Erythroblast (primary cell): ENCODE measurements around the gene NR1H4.
"Not testable (repeated sequence)": the region's sequence is repeated elsewhere in the genome, so short reads cannot be mapped to it uniquely, and the experiment has no call there.

ENCODE experiments used
- GATA1 ChIP-seq: IDR thresholded peaks from 2 replicates; pipeline ENCODE4 v1.6.1; 2011; ENCODE audit warnings: low read depth, mild to moderate bottlenecking, control low read depth, low read length, moderate library complexity
- POLR2A ChIP-seq: IDR thresholded peaks from 2 replicates; pipeline ENCODE4 v1.6.1; 2011; ENCODE audit warnings: mild to moderate bottlenecking, low read length

DNA sequence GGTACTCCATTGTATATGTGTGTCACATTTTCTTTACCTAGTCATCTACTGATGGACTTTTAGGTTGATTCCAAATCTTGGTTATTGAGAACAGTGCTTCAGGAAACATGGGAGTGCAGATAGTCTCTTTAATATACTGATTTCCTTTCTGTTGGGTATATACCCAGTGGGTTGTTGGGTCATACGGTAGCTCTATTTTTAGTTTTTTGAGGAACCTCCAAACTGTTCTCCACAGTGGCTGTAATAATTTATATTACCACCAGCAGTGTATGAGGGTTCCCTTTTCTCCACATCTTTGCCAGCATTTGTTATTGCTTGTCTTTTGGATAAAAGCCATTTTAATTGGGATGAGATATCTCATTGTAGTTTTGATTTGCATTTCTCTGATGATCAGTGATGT is 129.3 kb downstream of the NR1H4 start:
- TF ChIP-seq POLR2A, GATA1: not testable (repeated sequence)
